ENCODE measurements around the gene NLRC3.

NLRC3 gene

DNA sequence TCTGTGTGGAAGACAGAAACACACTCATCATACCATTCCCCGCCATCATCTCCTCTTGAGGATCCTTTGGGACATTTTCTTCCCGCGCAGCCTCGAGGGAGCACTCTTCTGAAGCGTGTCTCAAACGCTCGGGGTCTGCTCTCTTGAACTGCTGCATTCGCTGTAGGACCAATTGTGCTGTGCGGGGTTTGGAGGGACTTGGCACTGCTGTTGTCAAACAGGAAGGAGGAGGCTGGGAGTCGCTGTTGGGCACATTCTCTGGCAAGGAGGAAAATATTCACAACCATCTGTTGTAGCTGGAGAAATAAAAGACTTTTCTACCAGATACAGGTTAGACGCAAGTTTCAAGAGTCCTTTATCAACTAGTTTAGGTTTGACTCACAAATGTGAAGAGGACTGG, 29.2 kb upstream of the NLRC3 start:
- TF ChIP-seq CTCF (conservative IDR thresholded peaks at IDR 0.05) = no peak
- H3K27ac ChIP-seq = no peak overlapping the region

- no peak for TF ChIP-seq CTCF (conservative IDR thresholded peaks at IDR 0.05)
Measured at GRCh38 chr16:3602320-3602653, 25.1 kb upstream of the NLRC3 start.

DNA sequence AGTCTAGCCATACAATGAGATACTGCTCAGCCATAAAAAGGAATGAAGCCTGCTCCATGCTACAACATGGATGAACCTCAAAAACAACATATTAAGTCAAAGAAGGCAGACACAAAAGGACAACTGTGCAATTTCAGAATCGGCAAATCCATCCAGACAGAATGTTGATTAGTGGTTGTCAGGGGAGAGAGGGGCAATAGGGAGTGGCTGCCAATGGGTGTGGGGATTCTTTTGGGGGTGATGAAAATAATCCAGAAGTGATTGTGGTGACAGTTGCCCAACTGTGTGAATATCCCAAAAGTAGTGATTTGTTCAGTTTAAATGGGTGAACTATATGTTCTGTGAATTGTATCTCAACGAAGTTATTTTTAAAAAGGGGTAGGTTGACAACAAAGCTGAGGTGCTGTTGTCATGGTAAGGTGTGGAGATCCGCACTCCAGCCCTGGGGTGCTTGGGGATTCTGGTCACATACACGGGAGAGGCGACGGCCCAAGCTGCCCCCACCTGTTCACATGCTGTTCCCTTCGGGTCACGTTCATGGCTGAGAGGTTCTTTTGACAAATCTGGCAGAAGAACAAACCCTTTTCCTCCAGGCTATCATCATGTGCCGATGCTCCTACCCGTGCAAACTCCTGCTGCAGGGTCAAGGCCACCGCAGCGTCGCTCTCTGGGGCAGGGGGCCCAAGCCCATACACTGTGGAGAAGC, 24.6 kb upstream of the NLRC3 start:
- TF ChIP-seq CTCF (conservative IDR thresholded peaks at IDR 0.05) = no peak
- H3K27ac ChIP-seq = no peak overlapping the region

More at GRCh38 chr16:3602320-3602653, 25.1 kb upstream of the NLRC3 start:
- no peak overlapping the region for H3K27ac ChIP-seq

- TF ChIP-seq CTCF (conservative IDR thresholded peaks at IDR 0.05) = no peak
- H3K27ac ChIP-seq = no peak overlapping the region
Measured at GRCh38 chr16:3599922-3600321, 22.7 kb upstream of the NLRC3 start.

DNA sequence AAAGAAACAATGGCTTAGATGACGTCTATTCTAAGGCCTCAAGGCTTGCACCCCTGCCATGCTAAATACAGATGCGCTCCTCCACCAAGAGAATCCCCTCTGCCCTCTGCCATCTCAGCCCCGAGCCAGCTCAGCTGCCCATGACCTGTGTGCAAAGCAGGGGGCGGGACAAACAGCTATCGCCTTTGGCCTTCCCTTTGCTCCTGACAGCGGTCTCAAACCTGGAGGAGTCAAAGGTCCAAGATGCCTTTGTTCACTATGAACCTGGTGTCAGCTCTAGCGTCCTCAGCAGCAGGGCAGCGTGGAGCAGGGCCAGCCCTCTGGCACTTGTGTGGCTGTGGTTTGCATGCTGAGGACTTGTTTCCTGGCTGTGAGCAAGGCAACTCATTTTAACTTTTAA, 21.9 kb upstream of the NLRC3 start:
- H3K27ac ChIP-seq = no peak overlapping the region
- no peak for TF ChIP-seq CTCF (conservative IDR thresholded peaks at IDR 0.05)

GRCh38 chr16:3598236-3598635, 21.0 kb upstream of the NLRC3 start:
- no peak overlapping the region for H3K27ac ChIP-seq
- TF ChIP-seq CTCF (conservative IDR thresholded peaks at IDR 0.05) = no peak

DNA sequence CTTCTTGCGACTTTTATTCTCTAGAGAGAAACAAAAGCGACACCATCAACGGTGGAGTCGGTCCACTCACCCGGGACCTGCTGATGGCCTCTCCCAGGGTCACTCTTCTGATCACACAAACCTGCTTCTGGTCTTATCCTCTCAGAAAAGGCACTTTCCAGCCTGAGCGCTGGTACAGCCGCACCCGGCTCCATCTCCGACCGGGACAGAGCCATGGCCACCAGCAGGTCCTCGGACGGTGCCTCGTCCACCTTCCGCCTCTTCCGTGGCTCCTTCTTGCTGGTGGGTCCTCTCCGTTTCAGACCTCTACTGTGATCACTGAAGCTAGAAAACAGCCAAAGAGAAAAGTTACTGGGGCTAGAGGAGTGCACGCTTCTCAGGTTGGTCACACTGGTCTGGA, 20.5 kb upstream of the NLRC3 start:
- H3K27ac ChIP-seq = no peak overlapping the region
- no peak for TF ChIP-seq CTCF (conservative IDR thresholded peaks at IDR 0.05)
